Measurements from ENCODE around the gene SCN2B.

DNA sequence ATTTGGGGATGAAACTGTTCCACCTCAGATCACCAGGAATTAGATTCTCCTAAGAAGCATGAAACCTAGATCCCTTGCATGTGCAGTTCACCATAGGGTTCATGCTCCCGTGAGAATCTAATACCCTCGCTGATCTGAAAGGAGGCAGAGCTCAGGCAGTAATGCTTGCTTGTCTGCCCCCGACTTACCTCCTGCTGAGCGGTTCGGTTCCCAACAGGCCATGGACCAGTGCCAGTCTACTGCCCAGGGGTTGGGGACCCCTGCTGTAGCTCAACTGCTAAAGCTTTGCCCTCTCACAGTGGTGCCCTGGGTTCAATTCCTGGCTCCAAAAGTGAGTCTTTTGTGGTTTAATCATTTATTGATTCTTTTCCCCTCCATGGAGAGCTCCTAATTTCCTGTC is 45.0 kb upstream of the SCN2B start:
- TF ChIP-seq EZH2 (IDR thresholded peaks at IDR 0.05; ENCODE audit: borderline replicate concordance, low read depth, low read length, severe bottlenecking) (no peak), CTCF (IDR thresholded peaks at IDR 0.05; ENCODE audit: borderline replicate concordance, extremely low read depth, low read length, poor library complexity, severe bottlenecking) (no peak)

All from DND-41 (cell line).